CD4-positive, alpha-beta T cell treated with Interferon alpha-2 for 1 hour (primary cell): Measurements from ENCODE around the gene MSH4.
"Not testable (repeated sequence)": the region's sequence is repeated elsewhere in the genome, so short reads cannot be mapped to it uniquely, and the experiment has no call there.

ENCODE experiments used
- DNase-seq, 2 donors: peaks; one replicate each; pipeline ENCODE4 v3.0.0-alpha.2; 2020 to 2022

MSH4 gene

DNA sequence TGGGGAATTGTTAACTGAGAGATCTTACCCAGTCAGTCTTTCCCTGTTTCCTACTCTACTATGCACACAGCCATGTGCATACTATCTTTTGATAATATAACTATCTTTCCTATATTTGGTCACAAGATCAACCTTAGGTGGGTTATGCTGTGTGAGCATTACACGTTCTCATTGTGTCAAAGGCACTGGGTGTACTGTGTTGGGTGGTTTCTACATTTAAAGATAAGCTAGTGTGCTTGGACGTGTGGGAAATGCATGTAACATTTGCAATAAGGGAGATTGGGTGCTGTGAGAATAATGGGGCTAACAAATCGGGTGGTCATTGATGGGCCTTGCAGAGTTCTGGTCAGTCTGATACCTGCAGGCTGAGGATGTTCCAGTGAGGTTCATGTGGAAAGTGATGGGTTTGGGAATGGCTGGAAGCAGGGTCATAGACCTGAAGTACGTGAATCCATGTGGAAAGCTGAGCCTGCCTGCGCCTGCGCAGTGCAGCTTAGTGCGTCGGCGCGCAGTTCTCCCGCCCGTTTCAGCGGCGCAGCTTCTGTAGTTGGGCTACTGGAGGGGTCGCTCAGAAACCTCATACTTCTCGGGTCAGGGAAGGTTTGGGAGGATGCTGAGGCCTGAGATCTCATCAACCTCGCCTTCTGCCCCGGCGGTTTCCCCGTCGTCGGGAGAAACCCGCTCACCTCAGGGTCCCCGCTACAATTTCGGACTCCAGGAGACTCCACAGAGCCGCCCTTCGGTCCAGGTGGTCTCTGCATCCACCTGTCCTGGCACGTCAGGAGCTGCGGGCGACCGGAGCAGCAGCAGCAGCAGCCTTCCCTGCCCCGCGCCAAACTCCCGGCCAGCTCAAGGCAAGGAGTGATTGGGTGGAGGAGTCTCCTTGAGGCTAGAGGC is at the start of gene MSH4:
MSH4 (plus strand) TSS at position 507 of the 897 bp plus-strand sequence; CDS start at position 611, 104 bp downstream.
- no peak for DNase-seq

DNA sequence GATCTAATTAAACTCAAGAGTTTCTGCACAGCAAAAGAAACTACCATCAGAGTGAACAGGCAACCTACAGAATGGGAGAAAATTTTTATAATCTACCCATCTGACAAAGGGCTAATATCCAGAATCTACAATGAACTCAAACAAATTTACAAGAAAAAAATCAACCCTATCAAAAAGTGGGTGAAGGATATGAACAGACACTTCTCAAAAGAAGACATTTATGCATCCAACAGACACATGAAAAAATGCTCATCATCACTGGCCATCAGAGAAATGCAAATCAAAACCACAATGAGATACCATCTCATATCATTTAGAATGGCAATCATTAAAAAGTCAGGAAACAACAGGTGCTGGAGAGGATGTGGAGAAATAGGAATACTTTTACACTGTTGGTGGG is 39.5 kb upstream of the MSH4 start:
- not testable (repeated sequence) for DNase-seq

DNA sequence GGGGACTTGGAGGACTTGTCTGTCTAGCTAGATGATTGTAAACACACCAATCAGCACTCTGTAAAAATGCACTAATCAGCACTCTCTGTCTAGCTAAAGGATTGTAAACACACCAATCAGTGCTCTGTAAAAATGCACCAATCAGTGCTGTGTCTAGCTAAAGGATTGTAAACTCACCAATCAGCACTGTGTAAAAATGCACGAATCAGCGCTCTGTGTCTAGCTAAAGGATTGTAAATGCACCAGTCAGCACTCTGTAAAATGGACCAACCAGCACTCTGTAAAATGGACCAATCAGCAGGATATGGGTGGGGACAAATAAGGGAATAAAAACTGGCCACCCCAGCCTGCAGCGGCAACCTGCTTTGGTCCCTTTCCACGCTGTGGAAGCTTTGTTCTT is 38.1 kb upstream of the MSH4 start:
- DNase-seq = not testable (repeated sequence)

DNA sequence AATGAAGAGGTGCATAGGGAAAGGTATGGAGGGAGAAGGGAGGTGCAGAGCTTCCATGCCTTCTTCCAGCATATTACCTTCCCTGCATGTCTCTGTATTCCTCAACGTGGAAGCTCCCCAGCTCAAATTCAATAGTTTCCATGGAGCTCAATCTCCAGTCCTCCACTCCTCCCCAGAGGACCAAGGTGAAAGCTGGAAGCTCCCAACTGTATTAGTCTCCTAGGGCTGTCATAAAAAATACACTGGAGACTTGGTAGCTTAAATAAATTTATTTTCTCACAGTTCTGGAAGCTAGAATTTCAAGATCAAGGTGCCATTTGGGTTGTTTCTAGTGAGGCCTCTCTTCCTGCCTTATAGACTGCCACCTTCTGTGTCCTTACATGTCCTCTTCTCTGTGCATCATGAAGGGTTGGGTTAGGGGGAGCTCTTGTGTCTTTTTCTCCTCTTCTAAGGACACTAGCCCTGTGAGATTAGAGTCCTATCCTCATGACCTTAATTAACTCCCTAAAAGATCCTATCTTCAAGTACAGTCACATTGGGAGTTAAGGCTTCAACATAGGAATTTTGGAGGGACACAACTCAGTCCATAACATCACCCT is 32.5 kb upstream of the MSH4 start:
- DNase-seq = no peak

DNA sequence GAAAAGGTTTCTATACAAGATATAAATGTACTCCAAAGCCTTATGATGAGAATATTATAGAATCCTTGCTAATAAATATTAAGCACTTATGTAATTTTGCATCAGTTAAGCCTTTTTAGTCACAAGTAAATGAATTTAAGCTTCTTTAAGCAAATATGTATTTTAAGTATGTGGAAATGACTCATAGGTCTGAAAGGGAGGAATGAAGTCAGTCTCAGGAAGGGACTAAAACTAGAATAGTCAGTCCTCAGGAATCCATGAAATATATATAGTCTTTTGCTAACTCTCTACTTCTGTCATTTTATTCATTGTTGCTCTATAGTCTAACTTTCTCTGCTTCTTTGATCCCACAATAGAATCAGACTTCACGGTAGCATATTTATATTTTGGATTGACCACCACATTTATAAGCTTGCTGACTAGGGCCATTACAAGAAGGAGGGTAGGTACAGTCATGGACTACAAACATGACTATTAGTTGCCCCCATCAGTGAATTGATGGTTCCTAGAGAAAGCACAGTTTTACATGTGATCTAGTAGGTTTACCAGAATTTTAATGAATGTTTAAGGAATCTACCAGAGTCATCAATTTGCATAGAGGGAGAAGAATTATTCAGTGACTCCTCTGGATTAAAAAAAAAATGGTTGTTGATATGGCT is 30.9 kb upstream of the MSH4 start:
- DNase-seq = no peak

DNA sequence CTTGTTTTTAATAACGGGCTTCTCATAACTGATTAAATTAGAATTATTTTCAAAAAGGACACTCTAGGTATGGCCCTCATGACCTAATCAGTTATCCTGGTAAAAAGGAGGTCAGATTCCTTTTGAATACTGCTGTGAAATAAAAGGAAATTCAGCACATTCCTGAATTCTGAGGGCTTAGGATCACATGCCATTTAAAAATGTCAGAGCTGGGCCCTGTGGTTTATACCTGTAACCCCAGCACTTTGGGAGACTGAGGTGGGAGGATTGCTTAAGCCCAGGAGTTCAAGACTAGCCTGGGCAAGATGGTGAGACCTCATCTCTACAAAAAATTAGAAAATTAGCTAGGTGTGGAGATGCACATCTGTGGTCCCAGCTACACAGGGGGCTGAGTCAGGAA is 28.7 kb upstream of the MSH4 start:
- DNase-seq = no peak

DNA sequence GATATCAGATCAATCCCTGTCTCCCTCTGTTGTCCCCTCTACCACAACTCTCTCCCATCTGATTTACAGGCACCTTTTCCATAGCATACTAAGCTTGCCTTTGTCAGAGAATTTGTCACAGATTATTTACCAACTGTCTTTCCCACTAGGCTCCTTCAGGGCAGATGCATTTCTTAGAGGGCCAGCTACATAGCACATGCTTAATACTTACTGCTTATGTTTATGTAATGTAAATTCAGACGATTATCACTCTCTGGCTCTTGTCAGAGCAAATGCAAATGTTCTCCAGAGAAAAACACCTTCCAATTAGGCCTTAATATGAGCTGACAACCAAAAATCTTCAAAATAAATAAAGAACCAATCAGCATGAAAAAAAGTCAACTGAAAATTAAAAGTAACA is 25.9 kb upstream of the MSH4 start:
- DNase-seq = no peak

DNA sequence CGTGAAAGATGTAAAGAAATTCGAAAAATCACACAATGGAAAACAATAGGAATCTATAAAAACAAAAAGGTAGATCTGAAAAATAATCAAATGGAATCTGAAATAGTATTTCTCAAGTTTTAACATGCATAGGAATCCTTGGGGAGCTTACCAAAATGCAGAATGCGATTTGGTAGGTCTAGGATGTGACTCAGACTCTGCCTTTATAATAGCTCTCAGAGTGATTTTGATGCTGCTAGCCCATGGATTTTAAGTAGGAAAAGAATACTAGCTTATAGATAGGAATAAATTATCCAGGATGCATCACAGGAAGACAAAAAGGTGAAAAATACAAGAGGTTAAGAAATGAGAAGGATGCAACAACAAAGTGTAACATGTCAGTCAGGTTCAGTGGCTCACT is 24.7 kb upstream of the MSH4 start:
- DNase-seq = no peak

DNA sequence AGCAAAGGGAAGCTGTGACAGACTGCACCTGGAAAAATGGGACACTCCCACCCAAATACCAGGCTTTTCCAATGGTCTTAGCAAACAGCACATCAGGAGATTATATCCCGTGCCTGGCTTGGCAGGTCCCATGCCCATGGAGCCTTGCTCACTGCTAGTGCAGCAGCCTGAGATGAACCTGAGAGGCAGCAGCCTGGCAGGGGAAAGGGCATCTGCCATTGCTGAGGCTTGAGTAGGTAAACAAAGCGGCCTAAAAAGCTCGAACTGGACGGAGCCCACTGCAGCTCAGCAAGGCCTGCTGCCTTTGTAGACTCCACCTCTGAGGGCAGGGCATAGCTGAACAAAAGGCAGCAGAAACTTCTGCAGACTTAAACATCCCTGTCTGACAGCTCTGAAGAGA is 18.9 kb upstream of the MSH4 start:
- not testable (repeated sequence) for DNase-seq

DNA sequence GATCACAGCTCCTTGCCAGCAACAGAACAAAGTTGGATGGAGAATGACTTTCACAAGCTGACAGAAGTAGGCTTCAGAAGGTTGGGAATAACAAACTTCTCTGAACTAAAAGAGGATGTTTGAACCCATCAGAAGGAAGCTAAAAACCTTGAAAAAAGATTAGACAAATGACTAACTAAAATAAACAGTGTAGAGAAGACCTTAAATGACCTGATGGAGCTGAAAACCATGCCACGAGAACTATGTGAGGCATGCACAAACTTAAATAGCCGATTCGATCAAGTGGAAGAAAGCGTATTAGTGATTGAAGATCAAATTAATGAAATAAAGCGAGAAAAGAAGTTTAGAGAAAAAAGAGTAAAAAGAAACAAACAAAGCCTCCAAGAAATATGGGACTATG is 18.0 kb upstream of the MSH4 start:
- not testable (repeated sequence) for DNase-seq

DNA sequence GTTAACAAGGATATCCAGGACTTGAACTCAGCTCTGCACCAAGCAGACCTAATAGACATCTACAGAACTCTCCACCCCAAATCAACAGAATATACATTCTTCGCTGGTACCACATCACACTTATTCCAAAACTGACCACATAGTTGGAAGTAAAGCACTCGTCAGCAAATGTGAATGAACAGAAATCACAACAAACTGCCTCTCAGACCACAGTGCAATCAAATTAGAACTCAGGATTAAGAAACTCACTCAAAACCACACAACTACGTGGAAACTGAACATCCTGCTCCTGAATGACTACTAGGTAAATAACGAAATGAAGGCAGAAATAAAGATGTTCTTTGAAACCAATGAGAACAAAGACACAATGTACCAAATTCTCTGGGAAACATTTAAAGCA is 16.5 kb upstream of the MSH4 start:
- DNase-seq = not testable (repeated sequence)

DNA sequence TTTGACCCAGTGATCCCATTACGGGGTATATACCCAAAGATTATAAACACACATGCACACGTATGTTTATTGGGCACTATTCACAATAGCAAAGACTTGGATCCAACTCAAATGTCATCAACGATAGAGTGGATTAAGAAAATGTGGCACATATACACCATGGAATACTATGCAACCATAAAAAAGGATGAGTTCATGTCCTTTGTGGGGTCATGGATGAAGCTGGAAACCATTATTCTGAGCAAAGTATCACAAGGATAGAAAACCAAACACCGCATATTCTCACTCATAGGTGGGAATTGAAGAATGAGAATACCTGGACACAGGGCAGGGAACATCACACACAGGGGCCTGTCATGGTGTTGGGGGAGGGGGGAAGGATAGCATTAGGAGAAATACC is 12.8 kb upstream of the MSH4 start:
- not testable (repeated sequence) for DNase-seq

DNA sequence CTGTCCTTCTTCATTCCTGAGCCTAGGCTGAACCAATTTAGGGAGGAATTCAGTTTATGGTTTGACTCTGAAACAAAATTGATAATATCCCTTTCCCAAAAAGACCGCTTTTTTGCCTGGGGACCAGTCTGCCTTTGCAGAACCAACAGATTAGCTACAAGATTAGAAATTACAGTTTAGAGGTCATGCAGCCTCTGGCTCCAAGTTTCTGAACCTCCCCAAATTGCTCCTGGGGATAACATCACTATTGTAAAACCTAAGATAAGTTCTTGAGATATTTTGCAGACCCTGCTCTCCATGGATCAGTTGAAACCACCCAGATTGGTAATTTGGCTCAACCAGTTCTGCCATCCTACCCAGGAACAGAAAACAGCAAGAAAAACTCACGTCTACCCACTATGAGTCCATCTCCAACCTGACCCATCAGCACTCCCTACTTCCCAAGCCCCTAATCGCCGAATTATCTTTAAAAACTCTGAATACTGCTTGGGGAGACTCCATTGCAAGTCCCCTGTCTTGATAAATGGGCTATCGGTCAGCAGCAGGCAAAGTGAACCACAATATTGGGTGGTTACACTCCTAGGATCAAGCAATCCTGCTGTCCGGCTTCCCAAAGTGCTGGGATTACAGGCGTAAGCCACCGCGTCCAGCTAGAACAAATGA is 11.2 kb upstream of the MSH4 start:
- DNase-seq = no peak

DNA sequence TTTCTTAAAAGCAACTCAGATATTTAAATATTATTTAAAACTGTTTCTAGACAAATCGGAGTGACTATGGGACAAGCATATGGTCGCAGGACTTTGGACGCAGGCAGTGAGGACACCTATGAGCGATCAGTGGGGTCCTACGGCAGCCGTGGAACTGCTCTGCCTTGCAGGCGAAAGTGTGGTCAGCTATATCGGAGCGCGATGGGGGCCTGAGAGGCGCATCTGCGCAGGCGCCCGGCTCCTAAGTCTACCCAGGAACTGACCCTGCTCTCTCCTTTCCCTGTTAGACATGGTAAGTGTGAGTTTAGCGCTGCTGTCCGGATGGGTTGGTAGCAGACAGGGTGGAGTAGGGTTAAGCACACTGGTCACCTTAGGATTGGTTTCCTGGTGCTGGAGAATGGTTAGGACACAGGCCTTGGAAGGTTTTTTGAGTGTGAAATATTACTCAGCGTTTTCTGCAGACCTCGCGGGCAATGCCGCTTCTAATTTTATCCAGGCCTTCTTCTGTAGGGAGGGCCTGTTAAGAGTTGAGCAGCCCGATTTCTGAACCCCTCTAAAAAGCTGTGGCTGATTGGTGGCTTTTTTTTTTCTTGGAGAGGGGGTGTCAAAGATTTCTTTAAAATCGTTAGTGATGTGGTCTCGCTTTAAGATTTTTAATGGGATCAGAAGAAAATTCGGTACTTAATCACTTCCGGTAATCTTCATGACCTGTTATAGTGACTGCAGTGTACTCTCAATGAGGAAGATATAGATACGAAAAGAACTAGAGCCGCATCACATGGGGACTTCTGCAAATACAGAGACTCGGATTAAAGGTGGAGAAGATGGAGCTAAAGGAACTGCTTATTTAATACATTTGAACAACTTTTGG is 10.5 kb upstream of the MSH4 start, which contains the start of gene RABGGTB:
RABGGTB (plus strand) TSS at position 274 of the 871 bp plus-strand sequence; CDS start at position 290, 16 bp downstream.
- DNase-seq = peak; percentile 94 to 96

DNA sequence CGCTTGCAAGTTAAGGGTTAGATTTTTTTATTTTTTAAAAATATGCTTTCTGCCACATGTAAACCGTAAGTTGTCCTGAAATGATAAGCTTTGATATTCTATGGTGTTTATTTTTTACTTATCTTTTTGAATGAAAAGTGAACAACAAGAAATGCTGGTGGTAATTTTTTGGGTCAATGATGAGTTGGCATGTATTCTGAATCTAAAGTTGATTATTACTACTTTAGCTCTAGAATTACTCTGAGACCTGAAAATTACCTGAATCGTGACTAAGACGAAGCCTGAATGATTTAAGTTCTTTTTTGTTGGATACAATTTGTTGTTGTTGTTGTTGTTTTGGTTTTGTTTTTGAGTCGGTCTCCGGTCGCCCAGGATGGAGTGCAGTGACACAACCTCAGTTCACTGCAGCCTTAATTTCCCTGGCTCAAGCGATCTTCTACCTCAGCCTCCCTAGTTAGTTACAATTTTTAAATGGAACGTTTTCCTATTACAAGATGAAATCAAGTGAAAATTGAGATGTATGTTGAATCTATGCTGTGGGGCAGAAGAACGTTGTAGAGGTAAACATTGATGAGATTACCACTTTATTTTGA is 9.7 kb upstream of the MSH4 start:
- no peak for DNase-seq

DNA sequence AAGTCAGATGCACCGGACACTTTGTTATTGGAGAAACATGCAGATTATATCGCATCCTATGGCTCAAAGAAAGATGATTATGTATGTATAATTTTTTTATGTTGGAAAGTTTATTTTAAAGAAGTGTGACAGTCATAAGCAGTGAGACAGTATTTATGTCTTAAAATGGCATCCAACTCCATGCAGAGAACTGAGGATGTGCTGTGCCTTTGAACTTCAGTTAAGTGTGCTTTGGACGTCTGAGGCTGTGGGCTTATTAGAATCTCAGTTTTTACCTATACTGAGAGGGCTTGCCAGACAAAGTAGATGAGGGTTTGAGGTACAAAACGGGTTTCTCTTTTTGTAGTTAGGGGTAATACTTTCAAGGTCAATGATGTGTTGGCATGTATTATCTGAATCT is 9.2 kb upstream of the MSH4 start:
- DNase-seq = peak in 1 of 2 donors; percentile 30

DNA sequence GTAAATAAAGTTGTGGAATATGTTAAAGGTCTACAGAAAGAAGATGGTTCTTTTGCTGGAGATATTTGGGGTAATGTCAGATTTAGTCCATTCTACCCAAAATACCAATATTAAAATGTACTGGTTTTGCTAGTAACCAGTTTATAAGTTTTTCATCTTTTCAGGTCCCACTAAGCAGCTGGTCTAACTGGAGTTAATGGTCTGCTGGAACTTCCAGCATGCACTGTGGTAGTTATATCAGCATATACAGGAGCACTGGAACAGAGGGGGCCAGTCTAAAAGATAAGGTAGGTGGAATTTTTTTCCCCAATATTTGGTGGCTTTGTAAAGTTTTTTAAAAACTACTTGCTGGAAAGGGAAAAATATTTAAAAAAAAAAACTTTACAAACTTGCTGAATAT is 6.7 kb upstream of the MSH4 start:
- DNase-seq = no peak

DNA sequence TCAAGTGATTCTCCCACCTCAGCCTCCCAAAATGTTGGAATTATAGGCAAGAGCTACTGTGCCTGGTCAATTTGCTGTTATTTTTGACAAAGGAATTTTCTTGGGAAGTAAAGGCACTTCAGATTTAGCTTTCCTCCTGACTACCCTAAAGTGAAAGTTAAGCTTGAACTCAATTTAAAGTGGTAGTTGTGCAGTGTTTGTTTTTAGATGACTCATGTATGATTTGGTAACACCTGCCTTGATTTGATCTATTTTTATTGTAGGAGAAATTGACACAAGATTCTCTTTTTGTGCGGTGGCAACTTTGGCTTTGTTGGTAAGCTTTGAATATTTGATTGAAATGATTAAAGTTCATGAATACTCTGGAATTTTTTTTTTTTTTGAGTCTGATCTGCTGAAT is 5.7 kb upstream of the MSH4 start:
- DNase-seq = no peak

DNA sequence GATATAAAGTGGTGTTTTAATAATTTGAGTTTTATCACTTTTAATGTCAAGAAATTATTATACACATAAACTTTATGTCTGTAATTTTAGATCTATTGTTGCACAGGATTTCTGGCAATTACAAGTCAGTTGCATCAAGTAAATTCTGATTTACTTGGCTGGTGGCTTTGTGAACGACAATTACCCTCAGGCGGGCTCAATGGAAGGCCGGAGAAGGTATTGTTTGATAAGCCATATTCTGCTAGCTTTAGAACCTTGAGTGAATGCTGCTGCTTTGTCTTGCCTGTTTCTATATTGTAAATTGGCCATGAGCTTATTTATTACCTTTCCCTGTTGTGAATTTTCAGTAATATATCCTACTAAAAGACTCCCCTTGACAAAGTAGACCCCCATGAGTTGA is 4.6 kb upstream of the MSH4 start:
- no peak for DNase-seq

DNA sequence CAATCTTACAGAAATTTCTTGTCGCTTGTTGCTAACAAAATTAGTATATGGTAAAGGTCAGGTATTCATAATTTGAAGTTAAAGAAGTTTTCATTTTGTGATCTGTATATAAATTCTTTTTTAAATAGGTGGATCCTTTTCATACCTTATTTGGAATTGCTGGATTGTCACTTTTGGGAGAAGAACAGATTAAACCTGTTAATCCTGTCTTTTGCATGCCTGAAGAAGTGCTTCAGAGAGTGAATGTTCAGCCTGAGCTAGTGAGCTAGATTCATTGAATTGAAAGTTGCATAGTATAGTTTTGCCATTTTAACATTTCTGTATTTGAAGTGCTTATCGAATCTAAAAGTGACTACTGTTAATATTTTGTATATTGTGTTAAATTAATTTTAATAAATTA is 2.3 kb upstream of the MSH4 start:
- DNase-seq = no peak

DNA sequence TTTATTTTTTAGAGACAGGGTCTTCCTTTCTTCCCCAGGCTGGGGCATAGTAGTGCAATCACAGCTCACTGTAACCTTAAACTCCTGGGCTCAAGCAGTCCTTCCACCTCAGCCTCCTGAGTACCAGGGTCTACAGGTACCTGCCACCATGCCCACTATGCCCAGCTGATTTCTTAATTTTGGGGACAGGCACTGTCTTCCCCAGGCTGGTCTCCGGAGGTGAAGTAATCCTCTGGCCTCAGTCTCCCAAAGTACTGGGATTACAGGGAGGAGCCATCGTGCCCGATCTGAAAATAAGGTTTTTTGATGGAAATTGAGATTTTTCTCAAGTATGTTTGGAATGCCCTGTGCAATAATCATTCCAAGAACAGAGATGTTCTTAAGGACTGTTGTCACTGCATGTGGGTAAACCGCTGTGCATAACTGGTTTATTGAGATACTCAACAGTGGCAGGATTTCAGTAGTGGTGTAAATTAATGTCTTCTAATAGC is 934 bp upstream of the MSH4 start:
- no peak for DNase-seq

DNA sequence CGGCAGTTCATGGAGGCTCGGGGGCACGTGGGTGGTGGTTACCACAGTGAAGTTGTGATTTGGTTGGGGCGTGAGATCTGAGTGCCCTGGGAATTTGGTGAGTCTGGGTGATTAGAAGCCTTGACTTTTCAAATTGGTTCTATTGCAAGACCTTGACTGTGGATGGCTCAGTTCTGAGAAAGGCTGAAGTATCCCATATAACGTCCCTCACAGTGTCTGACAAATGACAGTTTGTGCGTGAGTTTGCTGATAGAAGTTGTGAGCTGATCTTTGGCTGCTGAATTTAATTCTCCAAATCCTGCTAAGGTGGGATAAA is 549 bp downstream of the MSH4 start:
- DNase-seq = no peak
